GM18858 (cell line): ENCODE data around the gene FOXP1.

Source experiments
- ATAC-seq: cut with Tn5 transposase; IDR thresholded peaks from one replicate; pipeline ENCODE4 v1.9.1; 2021; ENCODE audit not compliant: unreplicated experiment

The FOXP1 gene

DNA sequence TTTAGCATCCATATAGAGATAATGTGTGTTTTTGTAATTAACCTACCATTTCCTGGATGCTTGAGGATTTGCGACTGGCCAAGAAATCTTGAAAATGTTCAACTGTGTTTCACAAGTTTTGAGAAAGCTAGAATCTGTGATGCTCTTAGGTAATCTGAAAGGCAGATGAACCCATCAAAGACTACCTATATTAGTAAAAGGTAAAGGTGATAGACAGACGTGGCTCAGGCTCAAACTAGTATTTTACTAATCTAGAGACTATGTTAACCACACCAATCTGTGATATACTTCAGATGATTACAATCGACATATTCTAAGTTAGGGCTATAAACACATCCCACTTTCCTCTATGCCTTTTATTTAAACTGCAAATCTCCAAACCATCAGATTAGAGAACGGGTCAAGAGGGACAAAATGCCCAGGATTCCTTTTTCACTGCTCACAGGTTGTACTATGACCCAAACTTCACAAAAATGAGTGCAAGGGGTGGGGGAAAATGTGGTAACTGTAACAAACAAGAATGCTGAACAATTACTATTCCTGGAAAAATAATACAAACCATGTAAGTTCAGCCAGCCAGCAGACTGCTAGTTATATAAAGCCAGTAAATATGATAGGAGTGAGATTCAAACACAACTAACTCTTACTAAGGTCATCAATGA, 295.1 kb downstream of the FOXP1 start:
- no peak for ATAC-seq

DNA sequence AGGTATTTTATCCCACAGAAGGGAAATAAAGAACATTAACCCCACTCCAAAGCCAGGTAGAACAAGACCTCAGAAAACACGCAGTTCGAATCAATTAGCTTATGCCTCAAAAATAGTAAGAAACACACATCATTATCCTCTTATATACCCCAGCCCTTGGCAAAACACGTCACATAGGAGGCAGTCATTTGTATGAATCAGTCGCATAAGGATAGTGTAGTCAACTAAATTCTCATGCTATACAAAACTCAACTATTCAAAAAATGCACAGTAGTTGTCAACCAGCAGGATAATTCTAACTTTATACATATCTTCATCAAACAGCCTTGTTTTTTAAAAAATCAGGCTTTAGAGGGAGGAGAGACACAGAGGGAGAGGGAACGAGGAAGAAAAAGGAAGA, 298.4 kb downstream of the FOXP1 start:
- ATAC-seq: no peak

DNA sequence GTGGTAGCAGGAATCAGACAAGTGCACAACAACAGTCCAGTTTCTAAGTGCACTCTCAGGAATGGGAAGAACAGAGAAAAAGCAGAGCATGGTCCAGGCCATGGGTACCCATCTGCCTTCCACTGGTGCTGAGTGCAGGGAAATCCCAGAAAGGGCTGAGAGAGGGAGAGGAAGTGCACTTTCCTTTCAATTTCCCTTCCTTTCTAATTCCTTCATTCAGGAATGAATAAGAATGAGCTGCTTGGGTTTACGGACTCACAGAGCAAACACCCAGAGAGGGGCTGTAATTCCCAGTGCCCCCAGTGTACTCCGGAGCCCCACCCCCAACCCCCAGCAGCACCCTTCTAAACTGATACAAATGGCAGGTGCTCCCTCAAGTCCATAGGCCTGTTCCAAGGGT, 300.6 kb downstream of the FOXP1 start:
- ATAC-seq: no peak

DNA sequence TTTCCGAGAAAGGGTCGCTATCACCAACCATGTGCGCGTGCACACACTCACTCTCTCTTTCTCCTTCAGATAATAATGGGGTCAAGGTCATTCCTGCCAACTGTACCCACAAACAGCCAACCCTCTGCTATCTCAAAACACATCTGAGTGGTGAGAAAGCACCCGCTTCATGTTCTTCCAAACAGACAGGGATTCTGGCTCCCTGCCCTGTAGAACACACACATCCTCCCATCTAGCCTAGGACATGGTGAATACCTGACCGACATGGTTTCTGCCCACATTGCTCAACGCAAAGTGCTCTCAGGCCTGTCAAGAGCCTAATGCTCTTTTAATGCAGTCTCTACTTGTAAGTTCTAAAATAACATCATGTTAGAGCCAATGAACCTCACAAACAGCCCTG, 302.2 kb downstream of the FOXP1 start:
- ATAC-seq: no peak

DNA sequence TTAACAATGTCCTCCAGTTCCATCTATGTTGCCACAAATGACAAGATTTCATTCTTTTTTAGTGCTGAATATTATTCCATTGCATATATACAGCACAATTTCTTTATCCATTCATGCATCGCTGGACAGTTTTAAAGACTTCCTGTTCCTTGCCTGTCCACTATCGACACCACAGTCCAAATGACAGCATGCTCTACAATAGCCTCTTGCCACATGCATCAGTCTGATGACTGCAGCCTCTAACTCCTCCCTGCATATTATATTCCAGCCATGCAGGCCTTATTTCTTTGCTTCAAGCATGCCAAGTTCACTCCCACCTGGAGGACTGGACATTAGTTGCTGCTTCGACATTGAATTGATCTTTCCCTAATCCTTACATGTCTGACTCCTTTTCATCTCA, 306.2 kb downstream of the FOXP1 start:
- no peak for ATAC-seq

DNA sequence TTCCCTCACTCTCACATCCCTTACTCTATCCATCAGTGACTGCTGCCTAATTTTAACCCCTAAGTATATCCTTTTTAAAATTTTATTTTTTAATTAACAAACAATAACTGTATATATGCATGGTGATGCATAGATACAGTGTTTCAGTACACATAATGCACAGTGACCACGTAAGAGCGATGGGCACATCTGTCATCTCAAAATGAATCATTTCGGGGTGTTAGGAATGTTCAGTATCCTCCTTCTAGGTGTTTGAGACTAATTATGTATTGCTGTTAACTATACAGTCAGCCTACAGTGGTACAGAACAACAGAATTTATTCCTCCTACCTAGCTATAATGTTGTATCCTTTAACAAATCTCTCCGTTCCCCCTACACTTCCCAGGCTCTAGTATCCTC, 307.0 kb downstream of the FOXP1 start:
- ATAC-seq: no peak

DNA sequence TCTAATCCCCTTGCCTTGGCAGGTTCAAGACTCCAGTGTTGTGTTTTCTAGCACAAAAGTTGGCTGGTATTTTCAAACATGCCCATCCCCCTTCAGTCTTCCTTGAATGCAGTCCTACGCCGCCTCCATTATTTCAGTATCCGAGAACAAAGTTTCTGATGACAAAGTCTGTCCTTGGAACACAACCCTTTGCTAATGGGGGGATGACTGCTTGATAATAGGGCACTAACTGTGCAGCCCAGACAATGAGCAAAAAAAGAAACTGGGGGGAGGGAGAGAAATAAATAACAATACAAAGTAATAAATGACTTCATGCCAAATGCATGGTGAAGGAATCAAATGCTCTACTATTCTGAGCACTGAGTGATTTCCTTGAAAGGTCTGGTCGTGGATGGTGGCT, 310.1 kb downstream of the FOXP1 start:
- ATAC-seq: no peak

DNA sequence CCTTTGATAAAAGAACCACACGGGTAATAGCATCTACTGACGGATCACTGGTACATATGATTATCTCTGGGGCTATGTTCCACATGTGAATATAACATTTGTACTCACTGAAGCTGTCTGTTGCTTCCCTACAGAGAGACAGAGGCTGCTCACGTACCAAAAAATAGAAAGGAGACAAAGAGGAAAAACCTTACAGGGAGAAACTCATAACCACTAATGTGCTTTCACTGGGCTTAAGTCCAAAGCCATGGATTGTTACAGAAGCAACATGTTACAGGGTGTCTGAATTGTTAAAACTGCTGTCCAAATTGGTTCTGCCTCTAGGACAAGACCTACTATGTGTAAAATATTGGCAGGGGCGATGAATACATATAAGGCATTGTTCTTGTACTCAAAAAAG, 311.9 kb downstream of the FOXP1 start:
- no peak for ATAC-seq

DNA sequence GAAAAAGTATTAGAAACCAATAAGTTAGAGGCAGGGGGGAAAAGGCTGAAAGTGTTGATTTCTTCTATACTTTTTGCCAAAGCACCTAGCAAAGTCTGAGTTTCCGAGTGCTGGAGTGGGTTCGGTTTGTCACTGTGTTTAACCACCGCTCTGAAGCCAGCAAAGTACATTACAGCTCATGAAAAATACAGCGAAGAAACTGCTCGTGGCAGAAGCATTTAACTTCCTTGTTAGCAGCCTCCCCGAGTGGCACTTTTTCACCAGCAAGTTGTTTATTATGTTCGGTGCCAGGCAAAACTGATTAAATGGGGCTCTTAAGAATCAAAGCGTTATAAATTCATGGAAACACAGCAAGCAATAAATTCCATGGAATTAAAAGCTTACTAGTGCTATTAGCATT, 313.6 kb downstream of the FOXP1 start:
- ATAC-seq: no peak

DNA sequence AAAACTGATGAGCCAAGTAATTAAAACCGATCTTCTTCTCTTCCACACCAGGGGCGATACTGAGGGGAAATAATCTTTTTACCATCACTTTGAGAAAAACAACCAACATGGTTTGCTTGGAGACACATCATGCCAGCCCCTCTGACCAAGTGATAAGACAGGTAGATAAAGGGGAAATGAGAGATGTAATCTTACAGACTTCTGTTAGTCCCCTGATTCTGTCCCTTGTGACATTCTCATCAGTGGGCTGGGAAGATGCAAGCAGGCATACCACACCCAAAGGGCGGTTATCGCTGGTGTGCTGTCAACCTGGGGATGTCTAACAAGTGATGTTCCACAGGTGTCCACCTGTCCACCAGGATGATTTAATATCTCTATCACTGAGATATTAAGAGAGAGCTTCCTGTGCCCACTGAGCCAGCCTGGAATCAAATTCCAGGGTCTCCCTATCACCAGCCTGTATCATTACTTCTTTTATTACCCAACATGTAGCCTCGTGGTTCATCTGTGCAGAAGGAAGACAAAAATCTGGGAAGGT, 315.0 kb downstream of the FOXP1 start:
- ATAC-seq: no peak

DNA sequence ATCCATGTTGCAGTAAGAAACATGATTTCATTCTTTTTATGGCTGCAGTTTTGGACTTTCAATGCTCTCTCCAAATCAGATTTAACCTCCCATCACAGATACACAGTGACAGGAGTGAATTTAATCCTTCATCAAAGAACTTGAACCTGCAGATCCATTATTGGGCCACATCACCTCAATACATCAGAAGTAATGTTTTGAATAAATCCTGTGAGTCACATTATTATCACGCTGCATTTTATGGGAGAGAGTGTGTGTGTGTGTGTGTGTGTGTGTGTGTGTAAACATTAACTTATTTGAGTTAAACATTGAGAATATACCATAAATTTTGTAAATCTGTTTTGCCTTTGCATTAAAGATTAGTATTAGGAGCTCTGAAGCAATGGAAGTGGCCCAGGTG, 316.7 kb downstream of the FOXP1 start:
- no peak for ATAC-seq

DNA sequence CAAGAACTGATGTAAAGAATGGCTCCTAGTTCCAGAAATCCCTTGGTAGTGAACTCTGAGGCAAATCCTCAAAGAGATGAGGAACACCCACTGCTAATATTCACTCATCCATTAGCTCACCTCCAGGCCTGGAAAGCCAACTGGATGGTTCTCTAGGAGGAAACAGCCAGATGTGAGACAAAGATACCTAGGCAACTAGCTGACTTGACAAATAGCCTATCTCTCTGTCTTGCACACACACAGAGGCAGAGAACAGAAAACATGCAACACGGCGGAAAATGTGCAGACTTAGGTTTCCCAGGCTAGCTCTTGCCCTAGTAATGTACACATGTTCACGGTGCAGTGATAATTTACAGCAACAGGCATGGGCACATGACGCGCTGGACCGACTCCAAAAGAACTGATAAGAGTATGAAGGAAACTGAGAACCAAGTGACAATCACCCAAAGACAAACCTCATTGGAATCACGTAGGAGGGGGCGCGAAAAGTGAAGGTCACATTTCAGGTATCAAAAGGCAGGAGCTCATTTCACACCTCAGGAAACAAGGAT, 318.1 kb downstream of the FOXP1 start:
- no peak for ATAC-seq

DNA sequence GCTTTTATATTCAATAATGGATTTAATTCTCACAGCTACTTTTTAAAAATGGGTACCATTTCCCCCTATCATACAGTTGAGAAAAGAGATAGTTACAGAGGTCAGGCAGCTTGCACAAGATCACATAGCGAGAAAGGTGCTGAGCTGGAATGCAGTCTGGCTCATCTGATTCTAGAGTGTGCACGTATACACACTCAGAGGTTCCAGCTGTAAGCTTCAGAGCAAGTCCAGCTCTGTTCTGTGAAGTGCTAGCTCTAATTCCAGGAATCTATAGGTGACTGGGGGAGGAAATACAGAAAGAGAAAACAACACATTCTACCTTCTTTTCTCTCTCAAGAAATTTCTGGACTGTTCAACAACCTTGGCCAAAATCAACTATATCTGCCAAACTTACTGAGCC, 318.7 kb downstream of the FOXP1 start:
- ATAC-seq: no peak

DNA sequence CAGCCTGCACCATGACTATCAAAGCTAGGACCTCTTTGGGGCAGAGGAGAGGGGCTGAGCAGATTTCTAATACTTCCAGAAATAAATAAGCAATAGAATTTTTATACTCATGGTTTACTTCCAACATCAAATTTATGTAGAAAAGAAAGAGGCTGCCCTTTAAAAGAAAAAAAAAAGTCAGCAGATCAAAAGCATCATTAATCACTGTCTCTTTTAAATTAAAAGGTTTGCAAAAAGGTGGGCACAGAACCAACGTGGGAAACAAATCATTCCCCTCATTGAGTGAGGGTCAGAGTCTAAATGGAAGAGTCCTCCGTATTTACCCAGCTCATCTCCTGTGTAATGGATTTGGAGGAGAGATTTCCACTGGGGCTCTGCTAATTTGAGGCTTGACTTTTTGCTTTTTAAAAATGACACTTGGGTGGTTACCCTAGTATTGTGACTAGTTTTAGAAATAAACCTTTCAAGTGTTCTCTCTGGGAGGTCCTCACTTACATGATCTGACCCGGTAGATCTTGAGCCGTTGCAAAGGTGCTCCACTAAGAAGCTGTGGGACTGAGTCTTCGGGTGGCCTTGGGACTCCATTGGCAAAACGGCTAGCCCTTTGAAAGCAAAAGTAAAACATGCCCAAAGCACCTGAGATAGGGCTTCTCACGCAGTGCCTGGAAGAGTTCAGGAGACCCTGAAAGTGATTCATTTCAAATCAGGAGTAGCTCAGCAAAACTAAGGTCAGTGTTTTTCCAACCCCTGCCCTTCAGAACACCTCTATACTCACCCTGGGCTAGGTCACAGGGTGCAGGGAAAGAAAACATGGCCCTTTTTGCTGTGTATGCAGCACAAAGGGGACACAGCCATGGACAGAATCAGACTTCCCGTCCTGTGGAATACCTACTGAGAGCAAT, 320.9 kb downstream of the FOXP1 start:
- ATAC-seq: no peak

DNA sequence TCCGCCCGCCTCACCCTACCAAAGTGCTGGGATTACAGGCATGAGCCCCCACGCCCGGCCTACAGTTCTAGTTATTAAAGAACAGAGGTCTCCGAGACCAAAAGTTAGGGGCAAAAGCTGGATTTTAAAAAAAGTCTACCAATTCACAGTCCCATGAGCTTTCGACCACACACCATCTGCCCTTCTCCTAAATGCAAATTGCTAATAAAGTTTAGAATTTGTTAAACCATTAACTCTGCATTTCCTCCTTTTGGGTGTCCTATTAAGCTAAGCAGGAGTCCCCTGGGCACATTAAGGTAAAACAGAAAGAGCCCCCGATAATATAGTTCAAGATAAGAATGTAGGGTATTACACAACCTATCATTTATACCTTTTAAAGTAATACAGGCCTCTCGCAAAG, 322.7 kb downstream of the FOXP1 start:
- no peak for ATAC-seq

DNA sequence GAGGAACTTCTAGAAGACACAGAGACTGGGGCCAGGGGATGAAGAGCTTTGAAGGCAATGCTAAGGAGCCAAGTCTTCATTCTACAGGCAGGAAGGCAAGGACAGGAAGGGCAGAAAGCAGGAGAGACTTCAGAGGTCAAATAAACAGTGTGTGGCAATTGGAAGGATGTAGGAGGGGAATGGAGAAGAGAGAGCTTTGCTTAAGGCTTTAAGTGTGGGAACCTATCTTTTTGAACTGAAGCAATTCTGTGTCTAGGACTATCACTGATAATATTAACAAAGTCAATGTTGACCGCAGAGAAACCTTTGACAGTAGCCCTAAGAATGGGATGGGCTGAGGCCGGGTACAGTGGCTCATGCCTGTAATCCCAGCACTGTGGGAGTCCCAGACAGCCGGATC, 325.0 kb downstream of the FOXP1 start:
- no peak for ATAC-seq

DNA sequence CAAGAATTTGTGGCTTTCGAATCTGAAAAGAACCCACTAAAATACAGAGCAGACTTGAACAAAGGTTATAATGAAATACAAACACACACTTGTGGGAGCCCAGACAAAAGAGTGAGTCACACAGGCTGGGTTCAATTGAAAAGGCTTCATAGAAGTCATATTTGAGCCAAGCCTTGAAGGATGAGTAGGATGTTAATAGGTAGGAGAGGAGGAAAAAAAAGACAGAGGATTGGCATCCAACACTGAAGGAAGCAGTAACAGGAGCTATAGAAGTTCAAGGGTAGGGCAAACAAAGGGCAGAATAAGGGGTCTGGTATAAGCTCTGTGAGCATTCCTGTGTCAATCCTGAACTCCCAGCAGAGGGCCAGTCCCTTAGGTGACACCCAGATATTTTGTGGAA, 325.4 kb downstream of the FOXP1 start:
- ATAC-seq: no peak

DNA sequence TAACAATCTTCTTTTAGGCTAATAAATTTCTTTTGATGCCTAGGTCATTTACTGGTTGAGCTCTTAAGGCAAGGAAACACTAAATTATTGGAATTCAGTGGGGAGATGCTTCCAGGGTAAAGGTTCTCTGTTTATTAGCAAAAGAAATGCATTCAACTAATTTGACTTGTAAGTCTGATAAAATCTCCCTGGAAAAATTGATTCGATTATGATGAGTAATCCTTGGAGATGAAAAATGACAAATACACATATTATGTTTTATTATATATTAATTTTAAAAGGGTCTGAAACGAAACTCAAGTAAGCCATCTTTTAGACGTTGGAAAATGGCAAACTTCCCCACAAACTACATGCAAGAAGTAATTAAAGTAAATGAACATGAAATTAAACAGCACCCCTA, 328.0 kb downstream of the FOXP1 start:
- ATAC-seq: no peak

DNA sequence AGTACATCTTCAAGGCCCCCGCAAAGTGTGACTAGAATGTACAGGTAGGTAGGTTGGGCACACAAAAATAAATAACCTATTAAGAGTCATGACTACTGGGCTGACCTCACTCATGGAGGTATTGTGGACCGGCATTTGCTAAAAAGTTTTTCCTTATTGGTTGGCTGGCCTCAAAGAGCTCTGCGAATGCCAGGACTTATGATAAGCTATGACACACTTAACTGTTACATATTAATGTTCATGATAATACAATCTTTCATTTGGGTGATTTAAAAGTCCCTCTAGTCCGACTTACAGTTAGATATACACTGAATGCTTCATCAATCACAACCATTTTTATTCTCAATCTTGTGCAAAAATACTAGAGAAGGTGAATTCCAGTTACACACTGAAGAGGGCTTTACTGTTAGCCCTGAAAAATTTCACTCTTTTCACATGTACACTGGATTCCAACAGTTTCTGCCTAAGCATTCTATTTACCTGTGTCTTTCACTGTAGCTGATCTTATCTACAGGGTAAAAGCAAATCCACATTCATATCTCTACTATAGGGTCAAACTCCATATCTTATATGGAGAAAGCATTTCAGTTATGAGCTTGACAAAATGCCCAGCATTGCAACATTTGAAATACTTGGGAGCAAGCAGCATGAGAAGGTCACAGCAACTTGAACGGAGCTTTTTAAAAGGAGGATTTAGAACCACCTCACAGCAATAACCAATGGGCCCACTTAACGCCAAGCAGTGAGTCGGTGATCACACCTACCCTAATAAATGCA, 329.1 kb downstream of the FOXP1 start:
- no peak for ATAC-seq

DNA sequence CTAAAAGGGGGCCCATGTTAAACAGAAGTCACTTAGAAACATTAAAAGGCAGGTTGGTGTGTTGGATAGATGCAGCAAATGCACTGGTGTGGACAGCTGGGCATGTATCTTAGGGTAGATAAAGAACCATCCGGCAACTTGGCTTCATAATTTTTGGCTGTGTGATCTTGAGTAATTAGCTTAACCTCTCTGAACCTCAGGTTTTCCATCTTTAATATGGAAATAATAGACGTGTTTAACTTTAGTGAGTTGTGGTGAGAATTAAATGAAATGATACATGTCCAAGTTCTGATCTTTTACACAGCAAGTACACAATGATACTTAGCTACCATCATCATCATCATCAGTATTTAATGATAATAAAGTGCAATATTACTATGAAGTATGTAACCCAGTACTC, 330.4 kb downstream of the FOXP1 start:
- no peak for ATAC-seq

DNA sequence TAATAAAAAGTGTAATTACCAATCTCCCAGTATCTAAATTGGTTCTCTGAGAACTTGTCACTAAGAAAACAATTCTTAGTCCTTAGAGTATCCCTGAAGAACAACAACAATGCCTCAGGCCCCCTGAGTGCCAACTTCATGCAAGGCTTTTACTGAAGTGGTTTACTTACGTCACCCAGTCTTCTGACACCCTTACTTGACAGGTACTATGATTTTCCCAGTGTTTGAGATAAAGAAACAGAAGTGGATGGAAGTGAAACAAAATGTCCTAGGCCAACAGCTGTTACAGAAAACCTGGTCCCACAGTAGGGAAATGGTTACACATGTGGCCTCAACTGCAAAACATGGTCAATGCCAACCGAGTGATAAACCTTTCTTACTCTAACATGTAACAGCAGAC, 331.1 kb downstream of the FOXP1 start:
- no peak for ATAC-seq
